ENCODE data around the gene SYVN1. TPM values are rescaled to one million over a fixed set of nuclear protein-coding genes. Genes with fewer than 3 reads are reported as not detected.

The SYVN1 gene
- total RNA-seq, 1 donor from 2014 or later = 57.1 TPM

GRCh38 chr11:65159012-65159411 is 24.7 kb upstream of the SYVN1 start:
- Mint-ChIP-seq H3K27me3 (ENCODE audit: unreplicated experiment) (peaks cover 9% of the 10 kb centered on the region), H3K9me3 (ENCODE audit: unreplicated experiment) (no peaks in the 10 kb centered on the region), H3K4me3 (ENCODE audit: unreplicated experiment) (no peak overlapping the region), H3K36me3 (ENCODE audit: unreplicated experiment) (no peaks in the 10 kb centered on the region), H3K4me1 (ENCODE audit: unreplicated experiment) (no peaks in the 10 kb centered on the region), H3K27ac (ENCODE audit: unreplicated experiment) (no peak overlapping the region)
- no peak for TF ChIP-seq CTCF (IDR thresholded peaks at IDR 0.05)
- no peak for DNase-seq (ENCODE audit: extremely low spot score, unreplicated experiment)

- DNase-seq (ENCODE audit: extremely low spot score, unreplicated experiment) = no peak
- Mint-ChIP-seq H3K27ac (ENCODE audit: unreplicated experiment) (no peak overlapping the region), H3K36me3 (ENCODE audit: unreplicated experiment) (no peaks in the 10 kb centered on the region), H3K4me1 (ENCODE audit: unreplicated experiment) (no peaks in the 10 kb centered on the region), H3K4me3 (ENCODE audit: unreplicated experiment) (no peak overlapping the region), H3K27me3 (ENCODE audit: unreplicated experiment) (peaks cover 9% of the 10 kb centered on the region), H3K9me3 (ENCODE audit: unreplicated experiment) (no peaks in the 10 kb centered on the region)
- TF ChIP-seq CTCF (IDR thresholded peaks at IDR 0.05) = no peak
Observed at GRCh38 chr11:65157336-65157735, 23.0 kb upstream of the SYVN1 start.

- Mint-ChIP-seq H3K27me3 (ENCODE audit: unreplicated experiment) (peaks cover 9% of the 10 kb centered on the region), H3K36me3 (ENCODE audit: unreplicated experiment) (no peaks in the 10 kb centered on the region), H3K4me1 (ENCODE audit: unreplicated experiment) (no peaks in the 10 kb centered on the region), H3K27ac (ENCODE audit: unreplicated experiment) (no peak overlapping the region), H3K9me3 (ENCODE audit: unreplicated experiment) (no peaks in the 10 kb centered on the region), H3K4me3 (ENCODE audit: unreplicated experiment) (no peak overlapping the region)
- no peak for TF ChIP-seq CTCF (IDR thresholded peaks at IDR 0.05)
- no peak for DNase-seq (ENCODE audit: extremely low spot score, unreplicated experiment)
Observed at GRCh38 chr11:65156926-65157325, 22.6 kb upstream of the SYVN1 start.

- TF ChIP-seq CTCF (IDR thresholded peaks at IDR 0.05) = no peak
- Mint-ChIP-seq H3K9me3 (ENCODE audit: unreplicated experiment) (no peaks in the 10 kb centered on the region), H3K4me1 (ENCODE audit: unreplicated experiment) (no peaks in the 10 kb centered on the region), H3K27me3 (ENCODE audit: unreplicated experiment) (peaks cover 9% of the 10 kb centered on the region), H3K36me3 (ENCODE audit: unreplicated experiment) (no peaks in the 10 kb centered on the region), H3K27ac (ENCODE audit: unreplicated experiment) (no peak overlapping the region), H3K4me3 (ENCODE audit: unreplicated experiment) (no peak overlapping the region)
- DNase-seq (ENCODE audit: extremely low spot score, unreplicated experiment) = no peak
Observed at GRCh38 chr11:65156256-65156655, 21.9 kb upstream of the SYVN1 start.

- no peaks in the 10 kb centered on the region for H3K36me3 Mint-ChIP-seq (ENCODE audit: unreplicated experiment)
- no peaks in the 10 kb centered on the region for H3K9me3 Mint-ChIP-seq (ENCODE audit: unreplicated experiment)
- DNase-seq (ENCODE audit: extremely low spot score, unreplicated experiment) = no peak
- peaks cover 16% of the 10 kb centered on the region for H3K4me1 Mint-ChIP-seq (ENCODE audit: unreplicated experiment)
- H3K4me3 Mint-ChIP-seq (ENCODE audit: unreplicated experiment) = no peak overlapping the region
- TF ChIP-seq CTCF (IDR thresholded peaks at IDR 0.05) = no peak
- no peaks in the 10 kb centered on the region for H3K27me3 Mint-ChIP-seq (ENCODE audit: unreplicated experiment)
- H3K27ac Mint-ChIP-seq (ENCODE audit: unreplicated experiment) = no peak overlapping the region
Observed at GRCh38 chr11:65152122-65152521, 17.8 kb upstream of the SYVN1 start.
